Stimulated activated CD4-positive, alpha-beta T cell treated with anti-CD3 and anti-CD28 coated beads, Interleukin-15, amount 100 ng/mL, for 1 hour (primary cell): ENCODE data around the gene ATP1A1.

Experiments
- DNase-seq, 2 donors: peaks; one replicate each; pipeline ENCODE4 v3.0.0-alpha.2; 2020; ENCODE audit warnings: low read depth in 1 of 2, low spot score in 1 of 2

Gene ATP1A1

DNA sequence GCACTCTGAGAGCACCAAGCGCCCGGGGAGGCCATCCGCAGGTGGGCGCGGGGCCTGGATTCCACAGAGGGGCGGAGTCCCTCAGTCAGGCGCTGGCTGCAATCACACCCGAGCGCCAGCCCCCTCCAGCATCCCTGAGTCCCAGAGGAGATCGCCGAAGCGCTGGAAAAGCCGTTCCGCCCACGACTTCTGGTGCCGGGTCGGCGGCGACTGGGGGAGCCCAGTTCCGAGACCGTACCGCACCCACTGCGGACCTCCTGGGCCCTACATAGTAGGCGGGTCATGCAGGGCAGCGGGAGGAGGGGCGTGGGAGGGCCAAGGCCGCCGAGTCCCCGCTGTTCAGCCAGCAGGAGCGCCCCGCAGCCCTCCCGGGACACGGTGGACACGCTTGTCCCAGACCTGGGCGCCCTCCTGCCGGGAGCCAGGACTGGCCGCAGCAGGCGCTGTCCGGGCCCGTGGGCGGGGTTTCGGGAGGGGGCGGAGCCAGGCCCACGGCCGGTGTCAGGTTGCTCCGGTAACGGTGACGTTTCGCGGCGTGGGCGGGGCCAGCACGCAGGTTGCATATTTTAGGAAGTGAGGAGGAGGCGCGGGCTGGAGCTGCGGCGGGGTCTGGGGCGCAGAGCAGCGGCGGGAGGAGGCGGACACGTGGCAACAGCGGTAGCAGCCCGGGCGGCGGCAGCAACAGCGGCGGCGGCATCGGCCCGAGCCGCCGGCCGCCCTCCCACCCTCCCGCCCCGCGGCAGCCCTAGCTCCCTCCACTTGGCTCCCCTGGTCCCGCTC, at the start of gene ATP1A1:
Gene ATP1A1 (plus strand): TSS at position 594 of the 780 bp plus-strand sequence. CDS start 268 bp downstream, outside the sequence.
- peak; percentile 93 to 99 for DNase-seq

DNA sequence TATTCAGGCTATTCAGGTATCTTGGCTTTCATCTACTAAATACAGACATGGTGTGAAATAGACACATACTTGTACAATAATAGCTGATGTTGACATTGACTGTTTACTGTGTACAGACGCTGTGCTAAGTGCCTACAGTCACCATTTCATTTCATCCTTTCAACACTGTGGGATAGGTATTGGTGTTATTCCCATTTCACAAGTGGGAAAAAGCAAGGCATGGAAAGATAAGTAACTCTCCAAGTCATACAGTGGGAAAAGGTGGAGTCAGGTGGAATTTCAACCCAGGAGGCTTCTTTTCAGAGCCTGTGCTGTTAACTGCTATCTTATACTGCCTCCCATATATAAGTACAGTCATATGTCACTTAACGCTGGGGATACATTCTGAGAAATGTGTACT, 49.6 kb upstream of the ATP1A1 start:
- no peak for DNase-seq

DNA sequence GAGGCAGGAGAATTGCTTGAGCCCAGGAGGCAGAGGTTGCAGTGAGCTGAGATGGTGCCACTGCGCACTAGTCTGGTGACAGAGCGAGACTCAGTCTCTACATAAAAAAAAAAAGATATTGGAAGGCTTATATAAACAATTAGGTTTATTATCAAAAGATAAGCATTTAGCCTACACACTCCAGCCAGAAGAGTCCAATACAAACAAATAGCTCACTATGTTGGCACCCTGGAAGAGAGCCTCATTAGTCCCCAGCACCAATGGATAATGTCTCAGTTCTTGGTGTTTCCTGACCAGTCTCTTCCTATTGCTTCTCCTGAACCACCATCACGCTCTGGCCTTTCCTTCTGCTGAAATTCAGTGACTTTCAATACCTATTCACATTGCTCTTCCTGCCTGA, 48.6 kb upstream of the ATP1A1 start:
- DNase-seq, result no peak

DNA sequence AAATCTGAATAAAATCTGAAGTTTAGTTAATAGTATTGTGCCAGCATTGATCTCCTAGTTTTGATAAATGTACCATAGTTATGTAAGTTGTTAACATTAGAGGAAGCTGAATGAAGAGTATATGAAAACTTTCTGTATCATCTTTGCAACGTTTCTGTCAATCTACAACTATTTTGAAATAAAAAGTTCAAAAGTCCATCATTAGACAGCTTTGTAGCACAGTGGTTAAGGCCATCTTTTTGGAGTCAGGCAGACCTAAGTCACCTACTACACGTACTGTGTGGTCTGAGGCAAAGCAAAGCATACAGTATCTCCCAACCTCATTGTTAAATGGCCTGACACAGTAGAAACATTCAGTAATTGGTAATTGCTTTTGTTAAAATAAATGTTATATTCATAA, 47.9 kb upstream of the ATP1A1 start:
- DNase-seq, result no peak

DNA sequence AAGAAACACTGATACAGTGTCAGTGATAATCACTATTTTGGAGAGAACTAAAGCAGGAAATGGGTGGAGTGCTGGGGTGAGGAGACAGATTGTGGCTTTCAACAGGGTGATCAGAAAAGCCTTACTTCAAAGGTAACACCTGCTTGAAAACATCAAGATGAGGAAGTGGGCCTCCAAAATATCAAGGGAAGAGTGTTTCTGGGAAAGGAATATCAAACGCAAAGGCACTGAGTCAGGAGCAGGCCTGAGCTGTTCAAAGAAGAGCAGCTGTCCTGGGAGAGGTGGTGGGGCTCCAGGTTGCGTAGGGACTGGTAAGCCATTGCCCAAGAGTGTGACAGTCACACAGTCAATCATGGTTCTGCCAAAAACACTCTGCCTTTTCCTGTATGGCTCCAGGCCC, 47.1 kb upstream of the ATP1A1 start:
- peak in 1 of 2 donors; percentile 21 for DNase-seq

DNA sequence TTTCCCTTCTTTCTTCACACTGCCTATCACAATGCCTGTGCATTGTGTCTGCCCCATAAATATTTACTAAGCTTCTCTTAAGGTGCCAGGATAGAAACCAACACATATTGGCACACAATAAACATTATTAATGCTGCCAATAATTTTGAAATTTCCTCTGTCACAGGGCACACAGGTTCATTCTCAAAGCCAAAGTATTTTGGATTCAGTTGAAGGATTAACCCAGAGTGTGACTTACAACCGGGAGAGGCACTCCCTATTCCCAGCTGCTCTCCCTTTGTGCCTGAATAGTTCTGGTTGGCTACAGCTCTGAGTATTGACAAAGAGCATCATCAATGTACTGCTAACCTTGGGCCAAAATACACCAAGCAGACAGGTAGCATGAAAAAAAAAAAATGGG, 46.6 kb upstream of the ATP1A1 start:
- DNase-seq, result no peak

DNA sequence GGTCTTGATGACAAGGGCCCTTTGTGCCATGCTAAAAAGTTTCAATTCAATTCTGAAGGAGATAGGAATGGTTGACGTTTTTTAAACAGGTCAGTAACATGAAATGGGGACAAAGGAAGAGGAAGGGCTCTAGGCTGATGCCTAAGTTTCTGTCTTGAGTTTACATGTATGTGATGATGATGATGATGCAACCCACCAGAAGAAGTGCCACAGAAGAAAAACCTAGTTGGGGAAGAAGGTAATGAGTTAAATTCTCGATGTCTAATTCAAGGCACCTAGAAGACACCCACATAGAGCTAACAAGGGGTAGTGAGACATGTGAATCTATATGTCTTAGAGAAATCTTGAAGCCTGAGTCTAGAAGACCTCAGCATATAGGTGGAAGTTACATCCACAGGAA, 44.4 kb upstream of the ATP1A1 start:
- no peak for DNase-seq

DNA sequence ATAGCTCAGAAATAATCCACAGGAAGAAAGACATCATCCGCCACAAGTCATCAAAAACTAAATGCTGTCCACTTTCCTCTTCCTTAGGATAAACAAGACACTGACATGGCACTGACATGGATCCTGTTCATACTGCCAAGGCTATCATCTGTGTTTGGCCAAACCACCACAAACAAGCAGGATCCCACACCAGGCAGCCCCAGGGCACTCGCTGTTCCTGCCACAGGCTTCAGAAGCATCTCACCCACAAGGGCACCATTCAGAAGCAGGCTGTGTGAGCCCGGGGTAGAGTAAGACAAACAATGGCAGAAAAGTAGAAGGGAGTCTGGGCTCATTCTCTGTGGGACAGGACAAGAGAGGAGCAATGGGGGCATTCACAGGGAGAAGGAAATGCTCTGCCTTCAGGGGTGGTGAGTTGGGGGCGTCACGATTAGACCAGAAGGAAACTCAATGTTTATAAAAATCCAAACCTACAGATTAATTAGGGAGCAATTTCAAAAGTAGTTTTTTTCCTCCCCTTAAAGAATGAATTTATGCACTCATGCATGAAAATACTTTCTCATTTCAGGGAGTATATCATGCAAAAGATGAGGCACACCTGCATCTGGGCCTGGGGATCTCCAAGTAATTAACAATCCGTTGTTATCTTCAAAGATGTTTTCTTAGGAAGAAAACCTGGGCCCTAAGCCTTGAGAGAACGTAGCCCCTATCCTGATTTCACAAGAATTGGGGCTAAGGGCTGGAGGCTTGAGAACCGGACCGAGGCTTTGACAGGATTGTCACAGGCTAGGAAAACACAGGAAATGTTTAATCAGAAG, 43.3 kb upstream of the ATP1A1 start:
- DNase-seq, result no peak

DNA sequence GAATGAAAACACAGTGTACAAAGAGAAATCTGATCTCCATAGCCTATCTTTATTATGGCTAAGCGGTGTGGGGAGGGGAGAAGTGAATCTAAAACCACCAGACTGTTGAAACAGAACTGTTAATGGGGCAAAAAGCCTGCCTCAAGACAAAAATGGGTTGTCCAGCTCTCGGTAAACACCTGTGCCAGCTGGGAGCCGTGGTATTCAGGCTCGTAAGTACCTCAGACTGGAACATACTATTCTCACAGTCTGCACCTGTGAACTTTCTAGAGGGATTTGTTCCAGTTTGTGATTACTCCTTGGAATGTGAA, 42.7 kb upstream of the ATP1A1 start:
- no peak for DNase-seq

DNA sequence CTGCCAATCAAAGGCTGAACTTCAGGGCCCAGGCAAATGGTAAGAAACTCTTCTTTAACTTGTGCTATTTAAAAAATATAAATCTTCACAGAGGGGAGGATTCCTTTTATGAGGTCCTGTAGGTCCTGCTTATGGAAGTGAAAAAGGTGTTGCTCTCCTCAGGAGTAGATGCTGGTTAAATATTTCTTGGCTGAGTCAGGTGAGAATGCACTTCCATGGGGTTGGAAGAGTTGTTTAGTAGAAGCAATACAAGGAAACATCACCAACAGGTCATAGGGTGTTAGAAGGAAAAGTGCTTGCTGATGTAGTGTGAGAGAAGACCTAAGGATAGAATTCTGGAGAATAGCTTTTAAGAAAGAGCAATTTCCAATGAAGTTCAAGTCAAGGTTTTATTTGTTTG, 42.2 kb upstream of the ATP1A1 start:
- DNase-seq, result no peak

DNA sequence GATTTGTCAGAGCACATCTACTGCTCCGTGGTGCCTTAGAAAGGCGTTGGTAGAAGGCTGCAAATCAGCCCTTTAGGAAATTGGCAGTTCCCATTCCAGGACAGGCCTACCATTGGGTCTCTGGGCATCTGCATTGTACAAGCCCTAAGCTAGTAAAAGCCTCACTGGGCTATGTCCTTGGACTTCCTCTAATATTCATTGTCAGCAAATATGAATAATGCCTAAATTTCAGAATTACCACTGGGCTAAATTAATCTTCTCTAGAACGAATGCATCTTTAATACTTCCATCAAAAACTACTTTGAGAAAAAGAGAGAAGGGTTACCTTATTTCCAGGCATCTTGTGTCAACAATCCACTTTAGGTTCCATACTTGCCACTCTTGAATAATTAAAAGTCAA, 41.5 kb upstream of the ATP1A1 start:
- DNase-seq, result no peak

DNA sequence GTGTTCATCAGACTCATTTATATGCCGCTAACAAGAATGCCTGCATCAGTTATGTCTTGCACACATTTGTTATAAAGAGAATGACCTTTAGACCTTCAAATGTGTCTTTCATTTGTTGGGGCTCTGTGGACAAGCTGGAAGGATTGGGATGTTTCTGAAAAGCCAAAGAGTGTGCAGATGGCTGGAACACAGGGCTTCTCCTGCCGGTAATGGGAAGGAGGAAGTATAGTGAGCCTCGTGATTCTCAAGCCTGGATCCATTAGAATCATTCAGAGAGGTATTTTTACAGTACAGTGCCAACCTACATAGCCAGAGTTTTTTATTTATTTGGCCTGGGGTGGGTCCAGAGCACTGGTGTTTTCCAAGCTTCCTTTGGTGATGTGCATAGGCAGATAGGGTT, 40.6 kb upstream of the ATP1A1 start:
- no peak for DNase-seq

DNA sequence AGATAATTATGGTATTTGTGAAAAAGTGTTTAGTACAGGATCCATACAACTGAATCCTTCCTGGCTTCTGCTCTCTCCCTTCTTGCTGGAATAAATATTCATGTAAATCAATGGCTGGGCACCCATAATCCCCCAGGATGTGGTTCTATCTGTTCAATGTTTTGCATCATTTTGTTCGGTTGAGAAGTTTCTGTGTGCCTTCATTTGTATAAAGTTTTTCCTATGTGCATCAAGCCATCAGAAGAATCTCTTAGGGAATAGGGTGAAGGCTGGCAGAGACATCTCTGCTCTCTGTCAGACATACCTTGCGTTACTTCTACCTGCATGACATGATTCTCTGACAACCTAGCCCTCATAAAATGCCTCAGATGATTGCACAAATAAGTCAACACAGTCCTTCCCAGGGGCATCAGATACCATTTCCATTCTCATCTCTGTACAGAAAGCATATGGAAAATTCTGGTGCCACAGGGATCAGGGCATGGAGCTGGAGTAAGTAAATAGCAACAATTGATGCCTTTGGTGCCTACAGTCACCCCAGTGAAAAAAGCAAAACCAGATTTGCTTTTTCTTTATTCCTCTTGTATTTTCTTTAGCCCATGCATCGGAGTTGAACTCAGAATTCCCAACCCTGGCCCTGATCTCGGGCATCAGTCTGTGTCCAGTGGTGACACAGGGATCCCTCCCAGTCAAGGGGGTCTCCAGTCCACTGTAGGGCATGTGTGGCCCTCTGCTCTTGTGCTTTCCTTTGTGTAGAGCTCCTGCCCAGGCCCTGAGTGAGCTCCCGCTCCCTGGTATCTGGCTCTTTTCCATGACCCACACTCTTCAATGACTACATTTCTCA, 39.7 kb upstream of the ATP1A1 start:
- DNase-seq, result no peak

DNA sequence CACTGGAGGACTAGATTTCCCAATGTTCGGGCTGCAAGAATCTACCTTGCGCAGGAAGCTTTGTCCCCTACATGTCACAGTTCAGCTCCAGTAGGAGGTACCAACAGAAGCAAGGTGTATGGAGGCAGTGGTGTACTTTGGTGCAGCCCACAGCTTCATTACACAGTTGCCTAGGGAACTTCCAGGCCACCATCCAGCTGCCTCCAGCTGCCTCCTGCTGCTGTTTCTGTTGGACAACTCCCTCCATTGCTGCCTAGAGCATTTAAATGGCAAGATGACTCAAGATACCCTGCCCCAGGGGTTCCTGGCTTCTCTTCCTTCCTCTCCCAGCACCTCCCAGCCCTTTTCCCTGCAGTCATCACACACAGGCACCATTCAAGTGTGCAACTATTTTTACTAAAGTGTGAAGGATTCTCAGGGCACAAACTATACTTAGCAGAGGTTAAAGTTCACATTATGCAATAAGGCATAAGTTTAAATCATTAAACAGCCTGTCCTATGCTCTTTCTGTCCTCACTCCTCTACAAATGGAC, 39.0 kb upstream of the ATP1A1 start:
- DNase-seq, result no peak

DNA sequence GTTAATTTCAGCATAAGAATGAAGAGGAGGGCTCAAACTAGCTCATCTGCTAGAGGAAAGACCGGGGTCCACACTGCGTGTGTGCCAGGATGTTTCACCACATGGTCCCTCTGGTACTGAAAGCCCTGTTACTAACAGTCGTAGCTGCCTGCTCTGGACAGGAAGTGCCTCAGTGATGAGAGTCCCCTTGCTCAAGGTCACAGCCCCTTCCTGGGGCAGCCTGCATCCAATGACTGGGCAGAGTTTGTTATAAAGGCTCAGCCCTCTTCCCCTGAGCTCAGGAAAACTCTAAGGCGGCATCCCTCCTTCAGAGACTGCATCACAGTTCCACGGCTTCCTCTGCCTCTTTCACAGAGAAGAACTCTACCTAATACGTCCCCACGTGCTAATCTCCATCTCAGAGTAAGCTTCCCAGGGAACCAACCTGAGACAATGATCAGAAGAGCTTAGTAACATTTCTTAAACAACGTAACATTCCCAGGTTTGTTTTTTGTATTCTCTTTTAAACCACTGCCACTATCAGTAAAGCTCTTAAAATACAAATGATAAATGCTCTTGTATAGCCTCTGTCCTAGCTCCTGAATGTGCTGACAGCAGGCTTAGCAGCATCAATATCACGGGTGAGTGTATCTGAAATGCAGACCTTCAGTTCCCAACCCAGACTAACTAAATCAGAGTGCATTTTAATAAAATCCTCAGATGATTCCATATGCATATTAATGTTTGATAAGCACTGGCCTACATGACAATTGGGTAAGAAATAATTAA, 38.0 kb upstream of the ATP1A1 start:
- no peak for DNase-seq

DNA sequence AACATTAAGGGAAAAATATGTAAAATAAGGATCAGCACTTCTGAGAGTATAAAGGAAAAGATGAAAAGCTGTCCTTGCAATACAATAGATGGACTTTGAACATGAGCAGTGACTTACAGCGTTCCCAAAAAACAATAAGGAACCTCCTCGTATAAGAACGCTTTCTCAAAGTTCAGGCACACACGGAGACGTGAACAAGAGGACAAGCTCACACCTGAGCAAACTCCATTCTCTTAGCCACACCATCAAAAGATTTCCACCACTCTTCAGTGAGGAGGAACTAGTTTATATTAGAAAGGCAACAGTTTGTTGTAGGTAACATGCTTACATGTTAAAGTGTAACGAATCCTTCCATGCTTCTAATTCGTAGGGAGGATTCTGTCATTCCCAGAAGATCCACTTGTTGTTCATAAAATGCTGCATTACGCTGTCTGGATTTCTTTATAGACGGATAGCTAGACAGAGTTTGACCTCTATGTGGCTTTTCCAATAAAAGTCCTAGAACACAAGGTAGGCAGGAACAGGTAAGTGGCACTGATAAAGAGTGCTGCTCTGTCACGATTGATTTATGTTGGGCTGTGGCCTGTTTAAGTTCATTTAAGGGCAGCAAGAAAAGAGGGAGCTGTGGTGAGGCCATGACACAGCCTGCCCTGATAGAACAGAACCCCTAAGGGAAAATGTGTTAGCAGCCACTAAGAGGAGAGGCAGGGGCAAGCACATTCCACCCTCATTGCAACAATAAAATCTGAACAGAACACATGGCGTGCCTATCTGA, 37.0 kb upstream of the ATP1A1 start:
- DNase-seq, result no peak

DNA sequence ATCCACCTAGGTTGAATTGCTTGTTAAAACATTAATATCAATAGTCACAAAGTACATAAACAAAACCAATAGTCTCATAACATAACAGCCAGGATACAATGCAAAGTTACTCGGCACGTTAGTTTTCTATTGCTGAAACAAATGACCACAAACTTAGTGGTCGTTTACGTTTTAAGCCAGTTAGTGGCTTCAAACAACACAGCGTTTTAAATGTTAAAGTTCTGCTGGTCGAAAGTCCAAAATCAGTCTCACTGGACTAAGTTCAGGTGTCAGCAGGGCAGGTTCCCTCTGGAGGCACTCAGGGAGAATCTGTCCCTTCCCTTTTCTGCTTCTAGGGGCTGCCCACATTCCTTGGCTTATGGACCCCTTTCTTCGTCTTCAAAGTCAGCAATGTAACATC, 35.6 kb upstream of the ATP1A1 start:
- no peak for DNase-seq

DNA sequence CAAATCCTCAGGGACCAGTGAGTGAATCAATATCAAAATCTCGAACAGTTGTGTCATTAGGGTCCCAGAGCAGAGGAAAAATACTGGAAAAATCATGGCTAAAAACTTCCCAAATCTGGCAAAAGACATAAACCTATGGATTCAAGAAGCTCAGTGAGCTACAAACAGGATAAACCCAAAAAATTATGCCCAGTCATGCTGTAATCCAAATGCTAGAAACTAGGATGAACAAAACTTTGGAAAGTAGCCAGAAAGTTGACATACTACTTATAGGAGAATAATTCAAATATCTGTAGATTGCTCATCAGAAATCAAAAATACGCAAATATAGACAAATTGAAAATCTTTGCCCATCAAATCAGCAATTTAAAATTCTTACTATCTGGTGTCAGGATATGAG, 34.6 kb upstream of the ATP1A1 start:
- no peak for DNase-seq

DNA sequence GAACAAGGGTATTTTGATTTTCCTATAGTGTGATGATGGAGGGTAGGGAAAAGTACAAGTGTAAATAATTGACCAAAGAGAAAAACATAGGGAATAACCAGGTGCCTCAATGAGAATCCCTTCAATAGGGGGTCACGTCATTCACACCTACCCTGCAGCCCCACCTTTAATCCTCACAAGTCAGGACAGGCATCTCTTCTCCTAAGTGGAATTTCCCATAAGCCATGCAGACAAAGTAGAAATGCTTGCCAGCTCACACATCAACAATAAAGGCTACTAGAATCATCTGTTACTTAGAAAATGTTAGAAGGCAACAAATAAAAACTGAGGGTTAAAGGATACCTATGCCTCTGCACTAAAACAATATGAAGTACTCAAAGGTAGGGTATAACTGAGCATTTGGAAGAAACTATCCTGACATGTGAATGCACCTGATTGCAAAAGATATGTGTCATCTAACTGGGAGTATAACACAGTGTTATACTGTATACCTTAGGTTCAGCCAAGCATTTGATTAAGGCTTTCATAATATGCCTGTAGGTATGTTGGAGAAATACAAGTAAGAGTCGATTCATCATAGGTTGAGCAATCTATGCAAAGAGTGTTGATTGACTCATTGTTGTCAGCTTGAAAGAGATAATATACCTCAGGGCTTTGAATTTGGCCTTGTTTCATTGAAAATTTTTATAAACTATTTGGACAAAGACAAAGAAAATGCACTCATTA, 32.4 kb upstream of the ATP1A1 start:
- no peak for DNase-seq
